ENCODE measurements around the gene OGFOD2. TPM values are rescaled to one million over a fixed set of nuclear protein-coding genes. Genes with fewer than 3 reads are reported as not detected.

OGFOD2 gene
- total and polyA plus RNA-seq, 9 of the 15 experiments (the other 6 are each of a cell fraction or from before 2014, with no cell fraction given), result 1.4 to 111 (median 18.5) TPM

DNA sequence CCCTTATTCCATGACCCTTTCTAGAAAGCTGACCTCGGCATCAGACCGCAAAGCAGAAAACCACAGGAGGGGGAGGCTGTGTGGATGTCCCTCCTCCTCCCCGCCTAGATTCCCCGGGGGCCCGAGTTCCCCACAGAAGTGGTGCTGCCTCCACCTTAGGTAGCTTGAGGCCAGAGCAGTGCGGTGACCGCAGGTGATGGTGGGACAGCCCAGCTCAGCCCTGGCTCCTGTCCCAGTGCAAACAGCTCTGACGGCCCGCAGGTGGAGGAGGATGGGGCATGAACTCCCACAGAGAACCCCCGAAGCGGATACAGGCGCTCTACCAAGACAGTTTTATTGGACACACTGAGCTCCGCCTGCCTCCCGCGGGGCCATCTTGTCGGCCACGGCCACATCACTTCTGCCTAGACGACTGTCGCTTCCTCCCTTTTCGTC is 25.0 kb downstream of the OGFOD2 start (continued):
- TF ChIP-seq YY1 (IDR thresholded peaks at IDR 0.05; ENCODE audit: borderline replicate concordance in 1 of 3, control insufficient read depth in 1 of 3, extremely low read depth in 1 of 3, insufficient read depth in 3 of 3, insufficient read length in 1 of 3, insufficient replicate concordance in 2 of 3, low read depth in 1 of 3, low read length in 2 of 3), result peak in 2 of 3 experiments; percentile 54 to 73
- TF ChIP-seq KDM1A (IDR thresholded peaks at IDR 0.05), result peak in 1 of 2 experiments; percentile 56; a peak in 2 of 4 replicates
- TF ChIP-seq CTBP1 (IDR thresholded peaks at IDR 0.05; ENCODE audit: borderline replicate concordance), result peak; percentile 51; the same call in 1 of the 2 replicates
- TF ChIP-seq KAT7 (CRISPR knock-in tag; IDR thresholded peaks at IDR 0.05; ENCODE audit: borderline replicate concordance), result no peak
- TF ChIP-seq, protein P1, sequence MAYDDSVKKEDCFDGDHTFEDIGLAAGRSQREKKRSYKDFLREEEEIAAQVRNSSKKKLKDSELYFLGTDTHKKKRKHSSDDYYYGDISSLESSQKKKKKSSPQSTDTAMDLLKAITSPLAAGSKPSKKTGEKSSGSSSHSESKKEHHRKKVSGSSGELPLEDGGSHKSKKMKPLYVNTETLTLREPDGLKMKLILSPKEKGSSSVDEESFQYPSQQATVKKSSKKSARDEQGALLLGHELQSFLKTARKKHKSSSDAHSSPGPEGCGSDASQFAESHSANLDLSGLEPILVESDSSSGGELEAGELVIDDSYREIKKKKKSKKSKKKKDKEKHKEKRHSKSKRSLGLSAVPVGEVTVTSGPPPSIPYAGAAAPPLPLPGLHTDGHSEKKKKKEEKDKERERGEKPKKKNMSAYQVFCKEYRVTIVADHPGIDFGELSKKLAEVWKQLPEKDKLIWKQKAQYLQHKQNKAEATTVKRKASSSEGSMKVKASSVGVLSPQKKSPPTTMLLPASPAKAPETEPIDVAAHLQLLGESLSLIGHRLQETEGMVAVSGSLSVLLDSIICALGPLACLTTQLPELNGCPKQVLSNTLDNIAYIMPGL (CRISPR knock-in tag; IDR thresholded peaks at IDR 0.05), result no peak
- TF ChIP-seq RBBP5 (IDR thresholded peaks at IDR 0.05; ENCODE audit: borderline replicate concordance, insufficient read depth, low read length, poor library complexity, severe bottlenecking), result peak; percentile 29
- TF ChIP-seq ESRRA (IDR thresholded peaks at IDR 0.05; ENCODE audit: borderline replicate concordance, low read depth), result peak; percentile 56; the same call in 1 of the 2 replicates
- TF ChIP-seq CBFA2T3 (IDR thresholded peaks at IDR 0.05), result peak; percentile 21; the same call in 1 of the 2 replicates

DNA sequence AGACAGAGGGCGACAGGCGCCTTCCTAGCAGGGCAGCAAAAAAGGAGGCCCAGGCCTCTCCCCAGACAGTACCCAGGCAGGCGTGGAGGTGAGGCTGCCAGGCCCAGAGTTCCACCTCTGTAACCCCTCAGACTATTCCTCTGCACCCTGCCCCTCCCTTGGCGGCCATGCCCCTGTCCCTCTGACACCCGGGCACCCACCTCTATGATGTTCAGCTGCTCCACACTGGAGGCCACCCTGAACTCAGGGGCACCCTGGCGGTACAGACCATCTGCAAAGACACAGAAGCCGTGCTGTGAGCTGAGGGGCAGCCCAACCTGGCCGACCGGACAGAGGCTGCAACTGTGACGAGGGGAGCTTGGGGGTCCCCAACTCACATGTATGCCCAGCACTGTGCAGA is 25.5 kb downstream of the OGFOD2 start:
- peaks cover 13 to 33% of the 10 kb centered on the region in 2 experiments for H3K4me1 ChIP-seq (replicated peaks in 1 of 2; ENCODE audit: control insufficient read depth in 2 of 2, insufficient read depth in 2 of 2, low read length in 2 of 2)
- H3K4me3 ChIP-seq, result no peak overlapping the region
- H3K27me3 ChIP-seq (ENCODE audit: control insufficient read depth in 2 of 2, insufficient read depth in 2 of 2, low read length in 2 of 2), result no peaks in the 10 kb centered on the region
- no peaks in the 10 kb centered on the region for H3K79me2 ChIP-seq (ENCODE audit: control insufficient read depth, insufficient read depth, low read length)
- H3K4me2 ChIP-seq (ENCODE audit: insufficient read depth, low read length), result peak overlapping the region; percentile 6; the same call in 1 of the 2 replicates
- CTCF ChIA-PET (ENCODE audit: low intra/inter-chr PET ratio), result no interaction called here
- no peaks in the 10 kb centered on the region for H3K36me3 ChIP-seq (ENCODE audit: control insufficient read depth, insufficient read depth, low read length)
- no peak overlapping the region for H3K27ac ChIP-seq (ENCODE audit: extremely low read depth, low read depth, low read length)
- DNase-seq (ENCODE audit: extremely low read depth in 1 of 4, low spot score in 3 of 4) (no peak), FAIRE-seq (no peak), ATAC-seq (no peak)
- H2AFZ ChIP-seq (ENCODE audit: low read depth, low read length), result no peak overlapping the region
- POLR2A ChIA-PET, result interaction anchor here (1.2 to 1.6 kb wide), 2 partner anchors 17 to 232 kb away, joined by 4 to 7 read pairs; partner anchors contain the start of genes MPHOSPH9 and MTRFR
- WGBS (ENCODE audit: insufficient coverage, low coverage, missing lambda C conversion rate), result 83% methylated on average over 9 of the region's 10 CpGs
- H3K9me1 ChIP-seq (ENCODE audit: control insufficient read depth, insufficient read depth, low read length), result no peaks in the 10 kb centered on the region
- in situ Hi-C loops (cut with MboI), result no loop called here
- no peaks in the 10 kb centered on the region for H4K20me1 ChIP-seq (replicated peaks; ENCODE audit: control insufficient read depth, insufficient read depth, low read length)
- no peaks in the 10 kb centered on the region for H3K9me3 ChIP-seq (replicated peaks; ENCODE audit: control insufficient read depth, insufficient read depth, low read depth, low read length)
- H3K9ac ChIP-seq (ENCODE audit: insufficient read depth in 1 of 2, low read depth in 2 of 2, low read length in 2 of 2), result peak overlapping the region in 1 of 2 experiments; percentile 69; a peak in 2 of 4 replicates
- no TSS peak for BruUV-seq (replicated peaks)
- intact Hi-C loops (cut with micrococcal nuclease), result no loop called here
- TF ChIP-seq FOS (IDR thresholded peaks at IDR 0.05; ENCODE audit: extremely low read depth, insufficient read length), result no peak
- TF ChIP-seq IRF1 (CRISPR knock-in tag; IDR thresholded peaks at IDR 0.05; ENCODE audit: borderline replicate concordance), result no peak
- TF ChIP-seq CSDE1 (IDR thresholded peaks at IDR 0.05), result no peak
- TF ChIP-seq ATF1 (CRISPR knock-in tag; IDR thresholded peaks at IDR 0.05), result no peak
- TF ChIP-seq ATF1 (tag; IDR thresholded peaks at IDR 0.05), result no peak
- no peak for TF ChIP-seq ZNF561 (CRISPR knock-in tag; conservative IDR thresholded peaks at IDR 0.05)
- no peak for TF ChIP-seq ARID3B (CRISPR knock-in tag; IDR thresholded peaks at IDR 0.05; ENCODE audit: borderline replicate concordance)
- no peak for TF ChIP-seq ZNF586 (CRISPR knock-in tag; conservative IDR thresholded peaks at IDR 0.05)
- TF ChIP-seq DNMT1 (IDR thresholded peaks at IDR 0.05), result no peak

Data from K562 (cell line).